Neural crest cell (in vitro differentiated cells): ENCODE results near the gene CNST. TPM values are rescaled to one million over a fixed set of nuclear protein-coding genes. Genes with fewer than 3 reads are reported as not detected.
"Not testable (repeated sequence)": the region's sequence is repeated elsewhere in the genome, so short reads cannot be mapped to it uniquely, and the experiment has no call there.

Source experiments
- DNase-seq: peaks from one replicate; pipeline ENCODE4 v3.0.0; 2021; ENCODE audit warnings: low read depth, mixed read lengths, low spot score
- H3K27ac Mint-ChIP-seq: one replicate; pipeline ENCODE4 v1.8.0; 2021; ENCODE audit warnings: mild to moderate bottlenecking, mixed read lengths; ENCODE audit not compliant: unreplicated experiment
- H3K27me3 Mint-ChIP-seq: 2 replicates; pipeline ENCODE4 v1.8.0; 2021; ENCODE audit warnings: low read depth, mild to moderate bottlenecking, mixed read lengths
- H3K36me3 Mint-ChIP-seq: 2 replicates; pipeline ENCODE4 v1.8.0; 2021; ENCODE audit warnings: low read depth, mild to moderate bottlenecking, mixed read lengths
- H3K4me1 Mint-ChIP-seq: 2 replicates; pipeline ENCODE4 v1.8.0; 2021; ENCODE audit warnings: mixed read lengths
- H3K4me3 Mint-ChIP-seq: one replicate; pipeline ENCODE4 v1.8.0; 2021; ENCODE audit warnings: mild to moderate bottlenecking, mixed read lengths
- H3K9me3 Mint-ChIP-seq: 2 replicates; pipeline ENCODE4 v1.8.0; 2021; ENCODE audit warnings: mixed read lengths
- total RNA-seq: library from RNA; stranded (reverse); gene quantifications from 2 replicates; pipeline ENCODE4 v1.2.1, GENCODE V29; 2021
- TF ChIP-seq, protein P1 (sequence below): fragments of 200-600 bp; sonication (generic); conservative IDR thresholded peaks from 2 replicates; pipeline ENCODE4 v1.5.0; 2021; ENCODE audit warnings: antibody characterized with exemption, mild to moderate bottlenecking

Gene CNST
- total RNA-seq, 1 donor from 2014 or later = 20.5 TPM

DNA sequence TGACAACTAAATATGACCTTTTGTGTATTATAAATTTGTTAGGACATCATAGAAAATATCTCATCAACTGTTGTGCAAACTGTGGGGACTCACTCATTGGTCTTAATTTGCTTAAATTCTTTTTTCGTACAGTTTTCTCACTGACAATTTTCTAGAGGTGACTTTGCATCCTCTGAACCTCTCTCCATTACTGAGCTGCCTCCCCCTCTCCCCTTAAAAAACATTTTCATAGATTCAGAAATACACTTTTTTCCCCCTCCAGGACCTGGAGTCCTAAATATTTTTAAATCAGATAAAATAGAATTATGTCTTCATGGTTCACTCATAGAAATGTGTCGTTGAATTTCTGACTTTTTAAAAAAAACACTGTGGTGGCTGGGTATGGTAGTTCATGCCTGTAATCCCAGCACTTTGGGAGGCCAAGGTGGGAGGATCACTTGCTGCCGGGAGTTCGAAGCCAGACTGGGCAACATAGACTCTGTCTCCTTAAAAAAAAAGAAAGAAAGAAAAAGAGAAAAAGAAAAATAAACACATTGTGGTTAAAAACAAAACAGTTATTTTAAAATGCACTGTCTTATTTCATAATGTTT, 1.5 kb downstream of the CNST start:
- peak overlapping the region; percentile 99 for H3K4me3 Mint-ChIP-seq
- H3K27me3 Mint-ChIP-seq = no peaks in the 10 kb centered on the region
- TF ChIP-seq, protein P1, sequence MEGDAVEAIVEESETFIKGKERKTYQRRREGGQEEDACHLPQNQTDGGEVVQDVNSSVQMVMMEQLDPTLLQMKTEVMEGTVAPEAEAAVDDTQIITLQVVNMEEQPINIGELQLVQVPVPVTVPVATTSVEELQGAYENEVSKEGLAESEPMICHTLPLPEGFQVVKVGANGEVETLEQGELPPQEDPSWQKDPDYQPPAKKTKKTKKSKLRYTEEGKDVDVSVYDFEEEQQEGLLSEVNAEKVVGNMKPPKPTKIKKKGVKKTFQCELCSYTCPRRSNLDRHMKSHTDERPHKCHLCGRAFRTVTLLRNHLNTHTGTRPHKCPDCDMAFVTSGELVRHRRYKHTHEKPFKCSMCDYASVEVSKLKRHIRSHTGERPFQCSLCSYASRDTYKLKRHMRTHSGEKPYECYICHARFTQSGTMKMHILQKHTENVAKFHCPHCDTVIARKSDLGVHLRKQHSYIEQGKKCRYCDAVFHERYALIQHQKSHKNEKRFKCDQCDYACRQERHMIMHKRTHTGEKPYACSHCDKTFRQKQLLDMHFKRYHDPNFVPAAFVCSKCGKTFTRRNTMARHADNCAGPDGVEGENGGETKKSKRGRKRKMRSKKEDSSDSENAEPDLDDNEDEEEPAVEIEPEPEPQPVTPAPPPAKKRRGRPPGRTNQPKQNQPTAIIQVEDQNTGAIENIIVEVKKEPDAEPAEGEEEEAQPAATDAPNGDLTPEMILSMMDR = no peak
- DNase-seq = no peak
- no peaks in the 10 kb centered on the region for H3K36me3 Mint-ChIP-seq
- H3K27ac Mint-ChIP-seq = no peak overlapping the region
- H3K9me3 Mint-ChIP-seq = no peaks in the 10 kb centered on the region
- H3K4me1 Mint-ChIP-seq = peaks cover 30% of the 10 kb centered on the region

DNA sequence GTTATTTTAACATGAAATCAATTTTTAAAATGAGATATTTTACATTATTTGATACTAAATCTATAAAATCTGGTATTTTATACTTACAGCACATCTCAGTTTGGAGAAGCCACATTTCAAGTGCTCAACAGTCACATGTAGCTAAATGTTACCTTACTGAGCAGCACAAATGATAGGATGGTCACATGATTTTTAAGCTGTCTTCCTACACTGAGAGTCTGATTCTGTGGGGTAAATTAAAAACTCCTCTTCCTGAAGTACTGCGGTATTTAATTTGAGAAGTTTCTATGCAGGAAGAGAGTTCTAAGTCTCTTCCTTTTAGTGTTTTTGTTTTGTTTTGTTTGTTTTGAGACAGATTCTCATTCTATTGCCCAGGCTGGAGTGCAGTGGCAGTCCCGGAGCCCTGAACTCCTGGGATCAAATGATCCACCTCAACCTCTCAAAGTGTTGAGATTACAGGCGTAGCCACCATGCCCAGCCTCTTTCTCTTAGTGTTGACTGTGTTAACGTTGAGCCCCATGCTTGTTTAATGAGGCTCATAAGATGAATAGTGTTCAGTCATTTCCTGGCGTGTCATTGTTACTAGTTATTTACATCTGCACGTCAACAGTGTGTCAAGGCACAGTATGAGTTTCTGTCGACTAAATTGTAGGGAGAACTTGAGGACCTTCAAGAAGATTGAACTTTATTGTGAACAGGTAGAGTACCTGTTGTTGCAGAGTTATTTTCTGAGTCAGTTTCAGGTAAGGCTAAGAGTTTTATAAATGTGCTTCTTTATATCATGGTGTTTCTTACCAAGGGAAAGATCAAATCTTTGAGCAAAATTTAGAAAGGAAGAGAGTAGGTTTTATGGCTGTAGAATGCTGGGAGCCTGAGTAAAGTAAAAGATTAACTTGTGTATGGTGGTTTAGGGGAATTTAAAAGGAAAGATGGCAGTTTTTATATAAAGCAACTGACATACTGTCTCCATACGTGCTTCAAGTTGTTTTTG, 3.3 kb downstream of the CNST start:
- TF ChIP-seq, protein P1 = no peak
- peaks cover 30% of the 10 kb centered on the region for H3K4me1 Mint-ChIP-seq
- no peak for DNase-seq
- no peaks in the 10 kb centered on the region for H3K9me3 Mint-ChIP-seq
- no peaks in the 10 kb centered on the region for H3K27me3 Mint-ChIP-seq
- no peak overlapping the region for H3K27ac Mint-ChIP-seq
- no peaks in the 10 kb centered on the region for H3K36me3 Mint-ChIP-seq
- H3K4me3 Mint-ChIP-seq = peak overlapping the region; percentile 73

DNA sequence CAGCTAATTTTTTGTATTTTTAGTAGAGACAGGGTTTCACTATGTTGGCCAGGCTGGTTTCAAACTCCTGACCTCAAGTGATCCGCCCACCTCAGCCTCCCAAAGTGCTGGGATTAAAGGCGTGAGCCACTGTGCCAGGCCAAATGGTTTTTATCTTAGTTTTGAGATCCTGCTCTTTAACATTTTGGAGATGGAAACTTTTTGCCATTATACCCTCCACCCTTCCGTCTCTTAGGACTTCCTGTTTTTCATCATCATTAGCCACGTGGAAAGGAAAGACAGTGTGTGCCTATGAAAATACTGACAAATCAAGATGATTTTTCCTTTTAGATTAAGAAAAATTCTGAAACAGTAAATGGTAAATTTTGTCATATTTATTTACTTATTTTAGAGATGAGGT, 5.1 kb downstream of the CNST start:
- not testable (repeated sequence) for H3K27me3 Mint-ChIP-seq, DNase-seq

DNA sequence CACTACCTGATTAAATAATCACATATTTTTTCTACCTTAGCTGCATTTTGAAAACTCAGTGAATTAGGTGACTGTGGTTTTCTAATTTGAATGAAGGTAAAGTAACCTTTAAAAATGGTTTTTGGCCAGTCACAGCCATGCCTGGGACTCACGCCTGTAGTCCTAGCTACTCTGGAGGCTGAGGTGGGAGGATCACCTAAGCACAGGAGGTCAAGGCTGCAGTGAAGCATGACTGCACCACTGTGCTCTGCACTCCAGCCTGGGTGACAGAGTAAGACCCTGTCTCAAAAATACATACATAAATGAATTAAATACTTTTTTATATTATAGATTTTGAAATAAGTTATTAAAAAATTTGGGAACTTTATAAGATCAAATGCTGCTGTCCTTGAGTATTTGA, 5.7 kb downstream of the CNST start:
- Mint-ChIP-seq H3K27me3 (no peaks in the 10 kb centered on the region), H3K9me3 (peaks cover 4% of the 10 kb centered on the region), H3K36me3 (peaks cover 4% of the 10 kb centered on the region), H3K27ac (no peak overlapping the region), H3K4me1 (peaks cover 19% of the 10 kb centered on the region), H3K4me3 (no peak overlapping the region)
- DNase-seq = no peak
- TF ChIP-seq, protein P1 = no peak

More for the DNA sequence above, 5.1 kb downstream of the CNST start:
- not testable (repeated sequence) for H3K4me3 Mint-ChIP-seq, H3K9me3 Mint-ChIP-seq, H3K27ac Mint-ChIP-seq, H3K36me3 Mint-ChIP-seq
- H3K4me1 Mint-ChIP-seq = peaks cover 22% of the 10 kb centered on the region

DNA sequence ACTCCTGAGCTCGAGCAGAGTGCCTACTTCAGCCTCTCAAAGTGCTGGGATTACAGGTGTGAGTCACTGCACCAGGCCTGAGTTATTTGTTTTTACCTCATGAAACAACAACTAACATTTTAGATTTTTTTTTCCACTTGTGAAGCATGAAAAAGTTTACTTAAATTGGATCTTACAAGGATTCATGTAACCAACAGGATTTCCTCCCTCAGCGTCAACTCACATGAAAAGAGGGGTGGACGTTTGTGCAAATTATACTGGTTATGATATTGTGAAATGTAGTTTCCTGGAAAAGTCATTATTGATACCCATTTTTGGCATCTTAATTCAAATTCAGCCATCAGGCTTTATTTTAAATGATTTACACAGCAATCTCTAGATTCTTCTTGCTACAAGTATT, 6.5 kb downstream of the CNST start:
- Mint-ChIP-seq H3K4me3 (no peak overlapping the region), H3K9me3 (peaks cover 4% of the 10 kb centered on the region), H3K27me3 (no peaks in the 10 kb centered on the region), H3K36me3 (peaks cover 4% of the 10 kb centered on the region), H3K27ac (no peak overlapping the region), H3K4me1 (peaks cover 11% of the 10 kb centered on the region)
- TF ChIP-seq, protein P1 = no peak
- no peak for DNase-seq

DNA sequence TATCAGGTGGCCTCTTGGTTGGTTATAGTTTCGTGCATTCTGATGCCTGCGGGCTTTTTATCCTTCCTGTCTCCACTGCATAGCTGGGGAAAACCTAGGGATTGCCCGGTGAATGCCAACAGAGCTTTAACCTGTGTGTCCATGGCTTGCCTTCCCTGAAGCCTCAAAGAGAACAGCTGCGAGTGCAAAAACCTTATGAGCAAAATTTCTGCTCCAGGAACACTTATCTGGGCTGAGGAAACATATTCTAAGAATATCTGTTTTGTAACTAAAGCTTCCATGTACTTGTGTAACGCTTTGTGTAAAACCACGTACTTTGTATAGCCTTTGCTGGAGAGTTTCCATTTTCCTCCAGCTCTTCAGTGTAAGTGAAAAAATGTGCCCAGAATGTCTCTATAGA, 7.2 kb downstream of the CNST start:
- Mint-ChIP-seq H3K27ac (no peak overlapping the region), H3K36me3 (peaks cover 4% of the 10 kb centered on the region), H3K9me3 (peaks cover 4% of the 10 kb centered on the region), H3K4me3 (no peak overlapping the region), H3K4me1 (peaks cover 6% of the 10 kb centered on the region), H3K27me3 (no peaks in the 10 kb centered on the region)
- TF ChIP-seq, protein P1 = no peak
- no peak for DNase-seq
